ENCODE measurements around the gene GNRH2.

Gene GNRH2, protein sequence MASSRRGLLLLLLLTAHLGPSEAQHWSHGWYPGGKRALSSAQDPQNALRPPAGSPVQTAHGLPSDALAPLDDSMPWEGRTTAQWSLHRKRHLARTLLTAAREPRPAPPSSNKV

GRCh38 chr20:3043322-3043721, at the start of gene GNRH2:
TSS of gene GNRH2 (plus strand) at chr20:3043622. CDS start at chr20:3044415, 793 bp downstream.
- no peak for TF ChIP-seq CTCF (IDR thresholded peaks at IDR 0.05; ENCODE audit: extremely low read depth, insufficient read depth, missing control alignments)
- in situ Hi-C loops (cut with MboI; ENCODE audit: low pct_unique_long_range_greater_than_20kb, low sequenced_read_pairs, unreplicated experiment) = no loop called here
- DNase-seq (ENCODE audit: low spot score) = no peak

DNA sequence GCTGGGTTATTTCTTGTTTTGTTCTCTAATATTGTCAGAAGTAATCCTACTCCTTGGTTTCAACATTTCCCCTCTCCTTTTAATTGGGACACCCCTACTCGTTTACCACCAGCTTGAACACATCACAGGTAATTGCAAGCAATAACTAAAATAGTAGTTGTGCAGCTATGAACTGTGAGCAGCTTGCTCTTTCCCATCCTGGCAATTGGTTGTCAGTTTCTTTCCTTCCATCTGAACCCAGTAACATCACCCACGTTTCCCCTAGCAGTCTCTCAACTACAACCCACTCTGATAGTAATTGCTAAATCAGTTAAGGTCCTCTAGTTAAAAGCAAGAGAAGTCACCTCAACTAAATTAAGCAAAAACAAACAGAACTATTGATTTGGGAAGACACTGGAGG, 47.6 kb upstream of the GNRH2 start:
- in situ Hi-C loops (cut with MboI; ENCODE audit: low pct_unique_long_range_greater_than_20kb, low sequenced_read_pairs, unreplicated experiment) = no loop called here
- DNase-seq (ENCODE audit: low spot score) = no peak
- TF ChIP-seq CTCF (IDR thresholded peaks at IDR 0.05; ENCODE audit: extremely low read depth, insufficient read depth, missing control alignments) = no peak

DNA sequence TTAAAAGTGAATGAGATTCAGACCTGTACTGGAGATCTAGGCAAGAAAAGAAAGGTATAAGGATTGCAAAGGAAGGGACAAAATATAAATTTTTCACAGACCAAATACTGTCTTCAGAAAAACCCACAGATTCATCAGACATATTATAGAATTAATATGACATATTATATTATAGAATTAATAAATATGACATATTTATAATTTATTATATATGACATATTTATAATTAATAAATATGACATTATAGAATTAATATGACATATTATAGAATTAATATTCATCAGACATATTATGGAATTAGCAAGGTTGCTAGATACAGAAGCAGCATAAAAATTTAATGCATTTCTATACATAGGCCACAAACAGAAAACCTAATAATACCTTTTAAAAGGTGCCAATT, 44.7 kb upstream of the GNRH2 start:
- in situ Hi-C loops (cut with MboI; ENCODE audit: low pct_unique_long_range_greater_than_20kb, low sequenced_read_pairs, unreplicated experiment) = no loop called here
- no peak for DNase-seq (ENCODE audit: low spot score)
- no peak for TF ChIP-seq CTCF (IDR thresholded peaks at IDR 0.05; ENCODE audit: extremely low read depth, insufficient read depth, missing control alignments)

- peak; percentile 69 for DNase-seq (ENCODE audit: low spot score)
- TF ChIP-seq CTCF (IDR thresholded peaks at IDR 0.05; ENCODE audit: extremely low read depth, insufficient read depth, missing control alignments) = peak; percentile 52
- in situ Hi-C loops (cut with MboI; ENCODE audit: low pct_unique_long_range_greater_than_20kb, low sequenced_read_pairs, unreplicated experiment) = no loop called here
These were observed 42.4 kb upstream of the GNRH2 start for GRCh38 chr20:3000852-3001523.

- DNase-seq (ENCODE audit: low spot score) = no peak
- no peak for TF ChIP-seq CTCF (IDR thresholded peaks at IDR 0.05; ENCODE audit: extremely low read depth, insufficient read depth, missing control alignments)
- in situ Hi-C loops (cut with MboI; ENCODE audit: low pct_unique_long_range_greater_than_20kb, low sequenced_read_pairs, unreplicated experiment) = no loop called here
These were observed 40.0 kb upstream of the GNRH2 start for GRCh38 chr20:3003416-3003815.

- TF ChIP-seq CTCF (IDR thresholded peaks at IDR 0.05; ENCODE audit: extremely low read depth, insufficient read depth, missing control alignments) = no peak
- in situ Hi-C loops (cut with MboI; ENCODE audit: low pct_unique_long_range_greater_than_20kb, low sequenced_read_pairs, unreplicated experiment) = no loop called here
- no peak for DNase-seq (ENCODE audit: low spot score)
These were observed 32.3 kb upstream of the GNRH2 start for GRCh38 chr20:3010985-3011723.

All from GM13977 (cell line).